Neural progenitor cell (in vitro differentiated cells): ENCODE data around the gene NAP1L4.

ENCODE experiments used
- EZH2 ChIP-seq: fragments of 200-600 bp; sonication (generic); IDR thresholded peaks from 2 replicates; pipeline ENCODE4 v1.6.1; 2017; ENCODE audit warnings: antibody characterized with exemption, mild to moderate bottlenecking, moderate library complexity
- TF ChIP-seq, protein P1 (sequence below): fragments of 200-600 bp; sonication (generic); IDR thresholded peaks from 2 replicates; pipeline ENCODE4 v1.5.1; 2017; ENCODE audit warnings: antibody characterized with exemption, mild to moderate bottlenecking

DNA sequence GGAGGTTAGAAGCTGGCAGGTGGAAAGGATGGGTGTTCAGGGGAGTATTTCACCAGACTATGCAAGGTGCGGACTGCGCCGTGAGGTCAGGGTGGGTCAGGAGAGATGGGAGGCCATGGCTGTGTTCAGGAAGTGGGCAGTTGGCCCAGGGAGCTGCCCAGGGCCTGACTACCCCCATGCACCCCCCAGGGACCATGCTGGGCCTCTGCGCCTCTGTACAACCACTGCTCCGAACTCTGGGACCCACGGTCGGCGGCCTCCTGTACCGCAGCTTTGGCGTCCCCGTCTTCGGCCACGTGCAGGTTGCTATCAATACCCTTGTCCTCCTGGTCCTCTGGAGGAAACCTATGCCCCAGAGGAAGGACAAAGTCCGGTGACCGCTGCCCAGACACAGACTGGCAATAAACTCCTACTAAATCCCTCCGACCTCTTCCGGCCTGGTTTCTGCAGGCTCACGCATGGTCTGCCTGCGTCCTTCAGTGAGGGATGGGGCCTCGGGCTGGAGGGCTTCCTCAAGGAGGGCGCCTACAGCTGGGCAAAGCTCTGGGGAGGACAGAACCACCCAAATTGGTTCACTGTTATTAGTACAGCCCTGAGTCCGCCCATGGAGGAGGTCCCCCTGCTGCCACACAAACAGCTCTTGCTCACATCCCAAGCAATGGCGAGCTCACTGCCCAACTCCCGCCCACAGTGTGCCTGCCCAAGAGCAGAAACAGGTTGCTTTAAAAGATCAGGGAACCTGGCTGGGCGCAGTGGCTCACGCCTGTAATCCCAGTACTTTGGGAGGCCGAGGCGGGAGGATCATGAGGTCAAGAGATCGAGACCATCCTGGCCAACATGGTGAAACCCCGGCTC is 67.1 kb downstream of the NAP1L4 start:
- TF ChIP-seq, protein P1, sequence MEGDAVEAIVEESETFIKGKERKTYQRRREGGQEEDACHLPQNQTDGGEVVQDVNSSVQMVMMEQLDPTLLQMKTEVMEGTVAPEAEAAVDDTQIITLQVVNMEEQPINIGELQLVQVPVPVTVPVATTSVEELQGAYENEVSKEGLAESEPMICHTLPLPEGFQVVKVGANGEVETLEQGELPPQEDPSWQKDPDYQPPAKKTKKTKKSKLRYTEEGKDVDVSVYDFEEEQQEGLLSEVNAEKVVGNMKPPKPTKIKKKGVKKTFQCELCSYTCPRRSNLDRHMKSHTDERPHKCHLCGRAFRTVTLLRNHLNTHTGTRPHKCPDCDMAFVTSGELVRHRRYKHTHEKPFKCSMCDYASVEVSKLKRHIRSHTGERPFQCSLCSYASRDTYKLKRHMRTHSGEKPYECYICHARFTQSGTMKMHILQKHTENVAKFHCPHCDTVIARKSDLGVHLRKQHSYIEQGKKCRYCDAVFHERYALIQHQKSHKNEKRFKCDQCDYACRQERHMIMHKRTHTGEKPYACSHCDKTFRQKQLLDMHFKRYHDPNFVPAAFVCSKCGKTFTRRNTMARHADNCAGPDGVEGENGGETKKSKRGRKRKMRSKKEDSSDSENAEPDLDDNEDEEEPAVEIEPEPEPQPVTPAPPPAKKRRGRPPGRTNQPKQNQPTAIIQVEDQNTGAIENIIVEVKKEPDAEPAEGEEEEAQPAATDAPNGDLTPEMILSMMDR = no peak
- TF ChIP-seq EZH2 = no peak
